Measurements from ENCODE around the gene CYSRT1. TPM values are rescaled to one million over a fixed set of nuclear protein-coding genes. Genes with fewer than 3 reads are reported as not detected.
A peak's percentile ranks its signal among the peaks of the same experiment; 100 is the strongest.

The CYSRT1 gene
- under 1 TPM in 1 of 2 donors, not detected in 1; 0.64 TPM for total RNA-seq

DNA sequence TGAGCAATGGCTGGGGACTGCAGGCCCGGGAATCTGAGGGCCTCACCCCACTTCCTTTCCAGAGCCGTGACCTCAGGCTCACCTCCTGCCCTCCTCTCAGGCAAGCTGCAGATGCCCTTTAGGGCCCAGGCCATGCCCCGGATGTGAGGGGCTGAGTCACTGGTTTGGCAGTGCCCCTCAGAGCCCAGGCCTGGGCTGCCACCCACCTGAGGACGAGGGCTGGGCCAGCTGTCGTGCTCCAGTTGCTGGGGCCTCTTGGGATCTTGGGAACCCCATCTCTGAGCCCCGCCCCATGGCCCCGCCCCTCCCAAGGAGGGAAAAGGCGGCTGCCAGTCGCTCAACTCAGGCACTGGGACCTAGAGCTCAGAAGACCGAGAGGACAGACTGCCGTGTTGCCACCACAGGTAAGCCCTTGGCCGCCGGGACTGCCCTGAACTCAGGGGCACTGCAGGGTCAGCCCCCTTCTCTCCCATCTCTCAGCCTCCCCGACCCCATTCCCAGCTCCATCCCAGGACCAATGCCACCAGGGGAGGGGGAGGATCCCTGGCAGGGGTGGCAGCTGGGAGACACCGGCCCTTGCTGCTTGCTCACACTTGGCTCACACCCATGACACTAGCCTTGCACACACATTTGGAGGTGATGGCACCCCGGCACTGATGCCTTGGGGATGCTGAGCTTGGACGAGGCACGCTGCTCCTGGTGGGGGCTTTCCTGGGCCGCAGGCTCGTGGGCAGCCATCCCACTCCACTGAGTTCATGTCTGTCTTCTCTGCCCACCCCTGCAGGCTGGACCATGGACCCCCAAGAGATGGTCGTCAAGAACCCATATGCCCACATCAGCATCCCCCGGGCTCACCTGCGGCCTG is at the start of gene CYSRT1:
TSS of gene CYSRT1 (plus strand) at position 345 of the 865 bp plus-strand sequence. CDS start at position 793, 448 bp downstream.
- TF ChIP-seq, protein P1, sequence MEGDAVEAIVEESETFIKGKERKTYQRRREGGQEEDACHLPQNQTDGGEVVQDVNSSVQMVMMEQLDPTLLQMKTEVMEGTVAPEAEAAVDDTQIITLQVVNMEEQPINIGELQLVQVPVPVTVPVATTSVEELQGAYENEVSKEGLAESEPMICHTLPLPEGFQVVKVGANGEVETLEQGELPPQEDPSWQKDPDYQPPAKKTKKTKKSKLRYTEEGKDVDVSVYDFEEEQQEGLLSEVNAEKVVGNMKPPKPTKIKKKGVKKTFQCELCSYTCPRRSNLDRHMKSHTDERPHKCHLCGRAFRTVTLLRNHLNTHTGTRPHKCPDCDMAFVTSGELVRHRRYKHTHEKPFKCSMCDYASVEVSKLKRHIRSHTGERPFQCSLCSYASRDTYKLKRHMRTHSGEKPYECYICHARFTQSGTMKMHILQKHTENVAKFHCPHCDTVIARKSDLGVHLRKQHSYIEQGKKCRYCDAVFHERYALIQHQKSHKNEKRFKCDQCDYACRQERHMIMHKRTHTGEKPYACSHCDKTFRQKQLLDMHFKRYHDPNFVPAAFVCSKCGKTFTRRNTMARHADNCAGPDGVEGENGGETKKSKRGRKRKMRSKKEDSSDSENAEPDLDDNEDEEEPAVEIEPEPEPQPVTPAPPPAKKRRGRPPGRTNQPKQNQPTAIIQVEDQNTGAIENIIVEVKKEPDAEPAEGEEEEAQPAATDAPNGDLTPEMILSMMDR (IDR thresholded peaks at IDR 0.05): no peak
- Histone ChIP-seq H3K27ac (peak within 1 kb of the TSS; percentile 83), H3K4me3 (peak within 1 kb of the TSS; percentile 70), H3K9me3 (no peaks in the 10 kb centered on the region), H3K9ac (ENCODE audit: low read depth in 2 of 2, low read length in 2 of 2) (peak within 1 kb of the TSS; percentile 87 to 97), H3K36me3 (no peaks in the 10 kb centered on the region), H3K4me1 (peaks cover 31% of the 10 kb centered on the region), H3K27me3 (peaks cover 18% of the 10 kb centered on the region)
- DNase-seq: peak; percentile 49
- intact Hi-C loops (cut with DNase I): loop anchor here (5.0 kb wide), 1 partner anchor 38 kb away; the partner anchor contains the start of genes ANAPC2 and SSNA1

DNA sequence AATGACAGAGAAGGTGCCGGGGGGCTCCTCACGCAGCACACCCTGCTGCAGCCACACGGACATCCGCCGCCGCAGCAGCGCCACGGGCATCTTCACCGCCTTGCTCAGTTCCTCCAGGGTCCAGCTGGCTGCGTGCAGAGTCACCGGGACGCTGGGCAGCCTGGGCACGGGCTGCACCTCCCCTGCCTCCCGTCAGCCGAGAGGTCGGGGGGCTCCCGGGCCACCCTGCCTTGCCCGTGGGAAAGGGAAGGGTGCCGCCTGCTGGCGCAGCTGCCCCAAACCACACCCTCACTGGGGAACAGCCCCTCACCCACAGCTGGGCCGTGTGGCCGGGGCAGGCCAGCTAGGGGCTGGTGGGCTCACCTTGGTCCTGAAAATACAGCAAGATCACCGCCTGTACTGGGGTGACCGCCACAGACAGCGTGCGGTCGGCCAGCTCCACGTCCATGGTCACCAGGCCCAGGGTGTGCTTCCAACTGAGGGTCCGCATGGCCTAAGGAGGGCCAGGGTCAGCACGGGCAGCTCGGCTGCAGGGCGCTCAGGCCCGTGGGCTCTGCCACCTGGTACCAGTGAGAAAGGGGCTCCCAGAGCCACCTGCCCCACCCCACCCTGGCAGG is 49.5 kb upstream of the CYSRT1 start:
- Histone ChIP-seq H3K9ac (ENCODE audit: low read depth in 2 of 2, low read length in 2 of 2) (no peak overlapping the region), H3K4me1 (peaks cover 4% of the 10 kb centered on the region)
- intact Hi-C loops (cut with DNase I): no loop called here

DNA sequence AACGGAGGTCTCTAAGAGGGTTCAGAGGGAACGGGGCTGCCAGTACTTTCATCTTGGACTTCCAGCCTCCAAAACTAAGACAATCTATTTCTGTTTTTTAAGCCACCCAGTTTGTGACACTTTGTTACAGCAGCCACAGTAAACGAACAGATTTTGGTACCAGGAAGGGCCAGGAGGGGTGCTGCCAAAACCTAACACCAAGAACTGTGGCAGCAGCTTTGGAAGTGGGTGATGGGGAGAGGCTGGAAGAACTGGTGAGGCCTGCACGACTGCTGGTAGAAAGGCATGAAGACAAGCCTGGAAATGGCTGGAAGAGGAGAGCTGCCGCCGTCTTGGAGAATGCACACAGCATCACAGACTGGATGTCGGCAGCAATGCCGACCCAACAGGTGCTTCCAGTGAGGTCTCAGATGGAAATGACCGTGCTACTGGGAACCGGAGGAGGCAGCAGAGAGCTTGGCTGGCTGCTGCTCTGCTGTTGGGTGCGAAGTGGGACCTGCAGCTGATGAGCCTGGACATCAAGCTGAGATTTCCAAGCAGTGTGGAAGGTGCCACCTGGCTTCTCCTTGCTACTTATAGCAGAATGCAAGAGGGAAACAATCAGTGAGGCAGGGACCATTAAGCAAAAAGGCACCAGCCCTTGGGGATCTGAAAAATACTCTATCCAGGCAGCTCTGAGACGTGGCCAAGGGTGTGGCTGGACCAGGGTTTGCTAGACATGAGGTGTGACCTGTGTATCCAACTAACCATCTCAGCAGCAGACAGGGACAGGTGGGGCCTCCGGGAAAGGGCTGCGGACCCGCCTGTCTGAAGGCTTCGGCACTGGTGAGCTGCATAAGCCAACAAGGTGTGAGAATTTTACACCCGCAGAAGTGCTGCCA is 48.4 kb upstream of the CYSRT1 start:
- no peak overlapping the region for H3K4me3 ChIP-seq
- TF ChIP-seq, protein P1 (IDR thresholded peaks at IDR 0.05): peak; percentile 48
- no peaks in the 10 kb centered on the region for H3K36me3 ChIP-seq
- DNase-seq: peak; percentile 51
- H3K9ac ChIP-seq (ENCODE audit: low read depth in 2 of 2, low read length in 2 of 2): no peak overlapping the region
- H3K9me3 ChIP-seq: no peaks in the 10 kb centered on the region
- peaks cover 4% of the 10 kb centered on the region for H3K4me1 ChIP-seq
- intact Hi-C loops (cut with DNase I): no loop called here
- peaks cover 10% of the 10 kb centered on the region for H3K27me3 ChIP-seq
- no peak overlapping the region for H3K27ac ChIP-seq

More for the DNA sequence above, 49.5 kb upstream of the CYSRT1 start:
- H3K9me3 ChIP-seq: no peaks in the 10 kb centered on the region
- H3K27me3 ChIP-seq: peaks cover 13% of the 10 kb centered on the region
- no peak overlapping the region for H3K27ac ChIP-seq
- no peak for DNase-seq
- TF ChIP-seq, protein P1 (IDR thresholded peaks at IDR 0.05): no peak
- no peak overlapping the region for H3K4me3 ChIP-seq
- H3K36me3 ChIP-seq: no peaks in the 10 kb centered on the region

DNA sequence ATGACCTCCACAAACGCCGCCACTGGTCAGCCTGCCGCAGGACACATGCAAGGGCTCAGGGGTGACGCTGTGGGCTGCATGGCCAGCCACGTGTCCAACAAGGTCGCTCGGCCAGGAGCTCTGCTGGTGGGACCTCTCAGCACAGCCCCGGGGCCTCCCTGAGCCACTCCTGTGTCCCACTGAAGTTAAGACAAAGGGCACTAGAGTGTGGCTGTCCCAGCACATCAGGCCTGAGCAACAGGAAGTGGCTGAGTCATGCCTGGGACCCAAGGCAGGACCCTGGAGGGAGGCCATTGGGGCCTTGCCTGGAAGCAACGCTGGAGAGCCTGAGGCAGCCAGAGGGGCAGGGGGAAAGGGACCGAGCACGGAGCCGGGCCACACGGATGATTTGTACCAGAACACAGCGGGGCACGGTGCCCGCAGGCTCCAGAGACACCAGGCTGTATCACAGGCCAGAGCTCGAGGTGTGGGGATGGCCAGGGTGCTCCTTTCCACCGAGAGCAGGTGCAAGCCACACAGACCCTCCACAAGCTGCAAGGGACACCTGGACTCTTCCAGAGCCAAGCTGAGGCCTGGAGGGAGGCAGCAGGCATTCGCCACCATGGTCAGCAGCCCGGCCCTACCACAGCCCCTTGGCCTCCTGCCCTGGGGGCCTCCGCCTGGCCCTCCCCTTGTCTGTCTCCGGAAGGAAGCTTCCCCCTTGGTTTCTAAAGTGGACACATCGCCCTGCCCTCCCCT is 46.6 kb upstream of the CYSRT1 start:
- peaks cover 4% of the 10 kb centered on the region for H3K4me1 ChIP-seq
- TF ChIP-seq, protein P1 (IDR thresholded peaks at IDR 0.05): no peak
- H3K9me3 ChIP-seq: no peaks in the 10 kb centered on the region
- H3K4me3 ChIP-seq: no peak overlapping the region
- H3K27me3 ChIP-seq: peaks cover 9% of the 10 kb centered on the region
- H3K27ac ChIP-seq: no peak overlapping the region
- no peak overlapping the region for H3K9ac ChIP-seq (ENCODE audit: low read depth in 2 of 2, low read length in 2 of 2)
- no peak for DNase-seq
- no peaks in the 10 kb centered on the region for H3K36me3 ChIP-seq
- intact Hi-C loops (cut with DNase I): no loop called here
